Activated naive CD4-positive, alpha-beta T cell treated with anti-CD3 and anti-CD28 coated beads, Interleukin-2, amount 50 U/mL, for 72 hours (primary cell): ENCODE data around the gene ENO4. TPM values are rescaled to one million over a fixed set of nuclear protein-coding genes. Genes with fewer than 3 reads are reported as not detected.

Experiments
- ATAC-seq, 2 donors: fragments of 150-1000 bp; cut with Tn5 transposase; 2 replicates each; pipeline ENCODE4 v1.10.0; 2021; ENCODE audit warnings: mild to moderate bottlenecking in 2 of 2, moderate library complexity in 2 of 2
- DNase-seq, 2 donors: peaks; one replicate each; pipeline ENCODE4 v3.0.0; 2021 to 2022; ENCODE audit warnings: low spot score in 2 of 2
- H3K27ac Mint-ChIP-seq, 2 donors: one replicate each; pipeline ENCODE4 v1.8.0; 2022; ENCODE audit warnings: mild to moderate bottlenecking in 2 of 2, mixed read lengths in 2 of 2
- H3K36me3 Mint-ChIP-seq, 2 donors: one replicate each; pipeline ENCODE4 v1.8.0; 2022; ENCODE audit warnings: mixed read lengths in 2 of 2
- H3K9me3 Mint-ChIP-seq, 2 donors: one replicate each; pipeline ENCODE4 v1.8.0; 2022; ENCODE audit warnings: mixed read lengths in 2 of 2
- total RNA-seq, 2 donors: library from RNA; stranded (reverse); gene quantifications; one replicate each; pipeline ENCODE4 v1.2.3, GENCODE V29; 2022

Gene ENO4, protein sequence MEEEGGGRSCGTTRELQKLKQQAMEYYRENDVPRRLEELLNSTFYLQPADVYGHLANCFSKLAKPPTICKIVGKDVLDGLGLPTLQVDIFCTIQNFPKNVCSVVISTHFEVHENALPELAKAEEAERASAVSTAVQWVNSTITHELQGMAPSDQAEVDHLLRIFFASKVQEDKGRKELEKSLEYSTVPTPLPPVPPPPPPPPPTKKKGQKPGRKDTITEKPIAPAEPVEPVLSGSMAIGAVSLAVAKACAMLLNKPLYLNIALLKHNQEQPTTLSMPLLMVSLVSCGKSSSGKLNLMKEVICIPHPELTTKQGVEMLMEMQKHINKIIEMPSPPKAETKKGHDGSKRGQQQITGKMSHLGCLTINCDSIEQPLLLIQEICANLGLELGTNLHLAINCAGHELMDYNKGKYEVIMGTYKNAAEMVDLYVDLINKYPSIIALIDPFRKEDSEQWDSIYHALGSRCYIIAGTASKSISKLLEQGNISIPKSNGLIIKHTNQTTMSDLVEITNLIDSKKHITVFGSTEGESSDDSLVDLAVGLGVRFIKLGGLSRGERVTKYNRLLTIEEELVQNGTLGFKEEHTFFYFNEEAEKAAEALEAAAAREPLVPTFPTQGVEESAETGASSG
- not detected for total RNA-seq

DNA sequence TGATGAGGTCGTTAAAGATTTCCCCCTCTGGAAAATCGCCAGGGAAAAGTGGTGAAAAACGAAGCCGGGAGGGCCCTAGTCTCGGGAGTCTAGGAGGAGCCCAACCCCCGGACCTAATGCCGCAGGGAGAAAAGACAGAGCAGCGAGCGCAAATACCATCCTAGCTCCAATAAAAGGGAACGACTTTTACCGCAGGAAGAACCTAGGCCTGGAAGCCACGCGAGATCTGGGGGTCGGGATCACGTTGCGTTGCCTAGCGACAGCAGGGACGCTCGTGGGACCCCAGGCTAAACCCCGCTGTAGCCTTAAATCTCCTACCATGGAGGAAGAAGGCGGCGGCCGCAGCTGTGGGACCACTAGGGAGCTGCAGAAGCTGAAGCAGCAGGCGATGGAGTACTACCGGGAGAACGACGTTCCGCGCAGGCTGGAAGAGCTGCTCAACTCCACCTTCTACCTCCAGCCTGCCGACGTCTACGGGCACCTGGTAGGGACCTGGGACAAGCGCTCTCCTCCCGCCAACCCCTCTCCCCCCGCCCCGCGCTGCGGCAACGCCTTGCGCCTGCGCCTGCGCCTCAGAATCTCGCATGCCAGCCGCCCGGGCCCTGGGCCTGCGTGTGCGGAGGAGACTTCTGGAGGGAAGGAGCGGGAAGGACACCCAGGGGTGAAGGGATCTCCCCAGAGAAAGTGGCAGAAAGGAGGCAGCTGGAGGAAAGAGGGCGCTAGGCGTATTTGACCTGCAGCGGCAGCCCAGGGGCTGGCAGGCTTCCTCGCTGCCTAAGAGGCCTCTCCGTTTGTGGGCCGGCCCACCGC is at the start of gene ENO4:
Gene ENO4, plus strand, starts transcription at position 252 of the 810 bp plus-strand sequence. Its CDS starts 68 bp downstream, at position 320.
- no peak within 1 kb of the TSS for H3K27ac Mint-ChIP-seq
- peak in 1 of 2 donors; percentile 26 for DNase-seq
- peak in 1 of 2 donors; percentile 66 for ATAC-seq
- no peaks in the 10 kb centered on the region for H3K9me3 Mint-ChIP-seq
- H3K36me3 Mint-ChIP-seq, result peaks cover 0 to 19% of the 10 kb centered on the region in 2 donors

DNA sequence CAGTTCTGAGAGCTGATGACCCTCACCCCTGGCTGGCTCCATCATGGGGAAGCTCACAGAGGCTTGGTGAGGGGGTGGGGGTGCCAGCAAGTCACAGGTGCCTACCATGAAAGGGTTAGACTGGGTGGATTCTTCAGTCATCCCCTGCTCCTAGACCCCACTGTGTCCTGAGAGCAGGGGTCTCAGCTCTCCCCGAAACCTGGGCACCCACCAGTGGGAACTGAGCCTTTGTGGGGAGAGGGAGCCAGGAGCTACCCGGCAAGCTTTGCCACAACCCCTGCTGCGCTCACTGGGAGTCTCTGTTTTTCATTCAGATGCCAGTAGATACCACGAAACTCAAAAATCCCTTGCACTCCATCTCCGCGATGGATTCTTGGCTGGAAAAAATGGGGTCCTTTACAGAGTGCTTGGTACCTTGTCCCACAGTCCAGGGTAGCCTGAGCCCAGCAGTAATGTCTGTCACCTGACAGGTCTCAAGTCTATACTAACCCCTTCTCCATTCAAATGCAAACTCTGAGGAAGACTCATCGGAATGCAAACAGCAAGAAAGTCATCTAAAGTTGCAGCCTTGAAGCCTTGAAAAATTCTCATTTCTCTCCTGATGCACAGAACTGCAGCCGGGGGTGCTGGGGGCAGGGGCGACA is 48.9 kb upstream of the ENO4 start:
- Mint-ChIP-seq H3K27ac (no peak overlapping the region), H3K36me3 (no peaks in the 10 kb centered on the region), H3K9me3 (no peaks in the 10 kb centered on the region)
- ATAC-seq (no peak), DNase-seq (no peak)

DNA sequence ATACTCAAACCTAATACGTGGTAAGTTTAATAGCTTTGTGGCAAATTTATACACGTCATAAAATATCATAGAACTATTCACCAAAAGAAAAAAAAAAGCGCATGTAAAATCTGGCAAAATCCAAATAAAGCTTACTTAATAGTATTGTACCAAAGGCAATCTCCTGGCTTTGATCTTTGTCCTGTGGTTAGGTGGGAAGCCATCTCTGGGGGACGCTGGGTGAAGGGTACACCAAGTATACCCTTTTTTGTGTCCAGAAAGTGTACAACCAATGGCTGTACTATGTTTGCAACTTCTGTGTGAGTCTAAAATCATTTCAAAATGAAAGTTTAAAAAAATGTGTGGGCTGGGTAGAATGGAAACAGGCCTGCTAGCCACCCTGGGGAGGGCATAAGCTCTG is 47.6 kb upstream of the ENO4 start:
- Mint-ChIP-seq H3K27ac (no peak overlapping the region), H3K9me3 (no peaks in the 10 kb centered on the region), H3K36me3 (no peaks in the 10 kb centered on the region)
- DNase-seq (no peak), ATAC-seq (no peak)

DNA sequence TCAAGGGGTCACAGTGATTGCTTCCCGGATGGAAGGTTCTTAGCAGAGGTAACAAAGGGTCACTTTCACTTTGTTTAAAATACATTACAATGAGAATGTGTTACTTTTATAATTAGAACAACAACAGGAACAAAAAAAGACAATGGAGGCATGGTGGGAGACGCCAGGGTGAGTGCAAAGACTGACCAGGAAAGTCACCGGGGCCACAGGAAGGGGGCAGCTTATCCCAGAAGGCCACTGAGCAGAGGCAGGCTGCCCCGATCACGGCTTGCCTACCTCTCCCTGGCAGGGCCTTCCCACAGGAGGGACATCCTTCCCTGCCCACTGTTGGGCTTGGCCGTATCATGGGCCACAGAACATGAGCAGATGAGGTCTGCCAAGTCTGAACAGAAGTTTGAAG is 46.8 kb upstream of the ENO4 start:
- no peak for ATAC-seq
- no peaks in the 10 kb centered on the region for H3K36me3 Mint-ChIP-seq
- H3K27ac Mint-ChIP-seq, result no peak overlapping the region
- no peaks in the 10 kb centered on the region for H3K9me3 Mint-ChIP-seq
- DNase-seq, result no peak

DNA sequence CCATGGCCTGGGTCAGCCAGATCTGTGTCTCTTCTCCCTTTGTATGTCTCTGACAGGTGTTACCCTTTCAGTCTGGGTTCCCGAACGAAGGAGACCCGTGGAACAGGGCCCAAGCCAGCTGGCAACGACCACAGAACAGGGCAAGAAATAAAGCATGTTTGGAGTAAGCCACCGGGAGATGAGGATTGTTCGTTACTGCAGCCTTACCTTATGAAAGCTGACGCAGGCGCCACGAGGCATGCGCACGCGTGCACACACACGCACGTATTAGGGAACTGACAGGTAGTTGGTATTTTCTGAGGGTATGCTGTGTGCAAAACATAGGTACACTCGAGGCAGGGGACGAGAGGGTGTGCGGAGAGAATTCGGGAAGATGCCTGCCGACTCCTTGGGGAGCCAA is 46.4 kb upstream of the ENO4 start:
- ATAC-seq, result no peak
- H3K36me3 Mint-ChIP-seq, result no peaks in the 10 kb centered on the region
- no peak overlapping the region for H3K27ac Mint-ChIP-seq
- DNase-seq, result no peak
- H3K9me3 Mint-ChIP-seq, result no peaks in the 10 kb centered on the region

DNA sequence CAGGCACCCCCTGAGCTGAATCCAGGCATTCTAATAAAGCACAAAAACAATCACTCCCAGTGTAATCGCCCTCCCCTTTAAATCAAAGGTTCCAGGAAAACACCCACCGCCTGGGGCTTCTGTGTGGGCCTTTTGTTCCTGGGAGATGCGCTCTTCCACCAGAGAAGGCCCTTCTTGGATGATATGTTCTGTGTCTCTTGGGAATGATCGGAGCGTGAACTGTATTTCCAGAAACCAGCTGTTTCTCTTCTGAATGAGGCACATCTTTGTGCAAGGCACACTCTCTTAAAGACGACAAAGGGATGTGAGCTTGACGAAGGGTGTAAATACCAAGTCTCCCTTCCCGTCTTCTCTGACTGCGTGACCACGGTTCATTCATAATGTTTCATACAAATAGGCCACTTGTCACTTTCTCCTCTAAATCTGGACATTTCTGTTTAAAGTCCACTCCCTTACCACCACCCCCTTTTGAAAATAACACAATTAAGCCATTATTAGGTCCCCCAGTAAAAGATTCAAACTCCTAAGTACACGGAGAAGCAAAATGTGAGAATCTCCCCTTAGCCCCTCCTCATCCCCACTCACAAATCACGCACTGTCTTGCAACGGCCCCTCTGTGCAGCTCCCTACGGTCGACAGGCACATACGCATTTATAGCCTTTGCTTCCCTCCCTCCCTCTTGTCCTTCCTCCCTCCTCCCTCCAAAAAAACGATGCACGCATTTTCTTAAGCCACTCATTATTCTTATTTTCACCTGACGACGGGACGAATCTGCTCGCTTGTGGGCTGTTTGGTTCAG is 45.6 kb upstream of the ENO4 start:
- no peak for DNase-seq
- ATAC-seq, result no peak
- Mint-ChIP-seq H3K27ac (no peak overlapping the region), H3K9me3 (no peaks in the 10 kb centered on the region), H3K36me3 (no peaks in the 10 kb centered on the region)

DNA sequence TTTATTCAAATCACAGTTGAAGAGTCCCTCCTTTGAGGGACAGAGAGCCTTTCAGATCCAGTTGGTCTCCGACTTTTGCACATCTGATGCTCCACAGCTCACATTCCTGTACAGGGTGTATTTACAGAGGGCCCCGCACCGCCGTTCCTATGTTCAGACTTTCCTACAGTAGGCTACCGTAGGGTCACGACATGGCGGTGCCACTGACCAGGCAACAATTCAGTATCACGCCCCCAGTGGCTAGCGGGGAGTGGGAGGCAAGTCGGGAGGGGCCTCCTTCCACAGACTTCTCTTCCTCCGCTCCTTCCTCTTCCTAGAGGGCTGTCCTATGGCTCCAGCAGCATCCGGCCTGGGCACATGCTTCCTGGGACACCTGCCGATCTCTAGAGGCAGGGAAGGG is 40.6 kb upstream of the ENO4 start:
- ATAC-seq (no peak), DNase-seq (no peak)
- Mint-ChIP-seq H3K36me3 (peaks cover 0 to 8% of the 10 kb centered on the region in 2 donors), H3K27ac (no peak overlapping the region), H3K9me3 (no peaks in the 10 kb centered on the region)

DNA sequence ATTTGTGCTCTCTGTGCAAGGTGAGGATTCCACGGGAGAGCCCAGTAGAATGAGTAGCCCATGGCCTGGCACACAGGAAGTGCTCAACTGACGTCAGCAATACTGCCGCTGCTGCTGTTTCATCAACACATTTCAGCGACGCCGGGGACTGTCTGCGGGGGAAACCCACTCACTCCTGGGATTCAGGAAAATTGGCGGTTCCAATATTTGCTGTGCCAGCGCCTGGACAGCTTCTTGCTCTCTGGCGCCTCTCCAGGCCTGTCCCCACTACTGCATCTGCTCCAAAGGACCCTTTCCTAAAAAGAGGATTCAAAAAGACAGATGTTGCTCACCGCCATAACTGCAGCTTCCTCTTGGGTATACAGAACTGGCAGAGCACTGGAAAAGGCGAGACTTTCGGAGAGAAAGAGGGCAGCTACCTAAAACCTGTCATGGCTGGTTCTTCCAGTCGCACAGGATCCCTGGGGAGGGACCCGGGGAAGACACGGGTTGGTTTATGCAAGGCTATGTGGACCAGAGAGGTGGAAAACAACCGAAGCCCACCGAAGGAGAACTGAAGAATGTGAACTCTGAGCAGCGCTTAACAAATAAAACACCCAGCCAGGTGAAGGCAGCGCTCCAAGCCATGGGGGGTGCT is 39.7 kb upstream of the ENO4 start:
- Mint-ChIP-seq H3K27ac (no peak overlapping the region), H3K36me3 (peaks cover 0 to 8% of the 10 kb centered on the region in 2 donors), H3K9me3 (no peaks in the 10 kb centered on the region)
- ATAC-seq, result no peak
- no peak for DNase-seq

DNA sequence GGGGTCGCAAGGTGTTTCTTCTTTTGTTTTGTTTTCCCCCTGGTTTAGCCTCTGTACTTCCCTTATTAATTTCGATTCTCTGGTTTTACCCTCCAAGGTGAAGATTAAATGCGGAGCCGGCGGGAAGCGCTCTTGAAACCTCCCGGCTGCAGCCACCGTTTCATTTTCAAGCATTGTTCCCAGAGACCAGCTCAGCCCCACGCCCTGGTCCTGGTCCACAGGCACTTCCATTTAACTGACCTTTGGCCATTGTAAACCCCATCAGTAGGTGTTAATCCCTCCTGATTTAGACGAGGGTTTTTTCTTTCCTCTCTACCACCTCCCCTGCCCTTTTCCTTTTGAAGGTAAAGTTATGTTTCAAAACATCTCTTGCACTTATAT is 39.2 kb upstream of the ENO4 start:
- Mint-ChIP-seq H3K36me3 (peaks cover 0 to 8% of the 10 kb centered on the region in 2 donors), H3K9me3 (no peaks in the 10 kb centered on the region), H3K27ac (no peak overlapping the region)
- no peak for ATAC-seq
- no peak for DNase-seq

DNA sequence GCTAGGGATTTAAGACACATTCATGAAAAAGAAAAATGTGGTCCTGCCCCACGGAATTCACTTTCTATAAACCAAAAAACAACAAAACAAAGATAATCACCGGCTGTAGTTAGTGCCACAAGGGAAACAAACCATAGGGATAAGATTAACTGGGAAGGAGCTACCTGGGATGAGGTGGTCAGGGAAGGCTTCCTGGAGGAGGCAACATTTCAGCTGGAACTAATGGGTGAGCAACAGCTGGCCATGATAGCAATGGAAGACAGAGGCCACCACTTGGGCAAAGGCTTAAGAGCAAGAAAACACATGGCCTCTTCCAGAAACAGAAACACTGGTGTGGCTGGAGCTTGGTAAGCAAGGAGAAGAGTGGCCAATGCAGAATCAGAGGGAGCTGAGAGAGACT is 38.4 kb upstream of the ENO4 start:
- no peaks in the 10 kb centered on the region for H3K9me3 Mint-ChIP-seq
- peaks cover 0 to 8% of the 10 kb centered on the region in 2 donors for H3K36me3 Mint-ChIP-seq
- DNase-seq, result no peak
- no peak overlapping the region for H3K27ac Mint-ChIP-seq
- no peak for ATAC-seq

DNA sequence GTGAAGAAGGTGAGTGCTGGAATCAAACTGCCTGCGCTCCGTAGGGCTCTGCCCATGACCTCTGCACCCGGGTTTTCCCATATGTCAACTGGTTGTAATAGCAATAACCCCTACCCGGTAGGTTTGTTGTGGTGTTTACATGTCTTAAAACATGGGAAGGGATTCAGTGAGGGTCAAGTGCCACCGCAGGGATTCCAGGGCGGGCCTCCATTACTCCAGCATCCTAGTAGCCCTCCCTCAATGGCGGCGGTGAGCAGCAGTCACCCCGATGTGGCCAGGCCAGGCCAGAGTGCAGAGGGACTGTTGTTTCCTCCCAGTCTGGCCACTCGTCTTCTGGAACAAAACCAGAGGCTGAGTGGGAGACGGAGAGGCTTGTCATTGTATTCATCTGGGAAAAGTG is 37.6 kb upstream of the ENO4 start:
- Mint-ChIP-seq H3K9me3 (no peaks in the 10 kb centered on the region), H3K27ac (no peak overlapping the region), H3K36me3 (peaks cover 0 to 8% of the 10 kb centered on the region in 2 donors)
- ATAC-seq (no peak), DNase-seq (no peak)

DNA sequence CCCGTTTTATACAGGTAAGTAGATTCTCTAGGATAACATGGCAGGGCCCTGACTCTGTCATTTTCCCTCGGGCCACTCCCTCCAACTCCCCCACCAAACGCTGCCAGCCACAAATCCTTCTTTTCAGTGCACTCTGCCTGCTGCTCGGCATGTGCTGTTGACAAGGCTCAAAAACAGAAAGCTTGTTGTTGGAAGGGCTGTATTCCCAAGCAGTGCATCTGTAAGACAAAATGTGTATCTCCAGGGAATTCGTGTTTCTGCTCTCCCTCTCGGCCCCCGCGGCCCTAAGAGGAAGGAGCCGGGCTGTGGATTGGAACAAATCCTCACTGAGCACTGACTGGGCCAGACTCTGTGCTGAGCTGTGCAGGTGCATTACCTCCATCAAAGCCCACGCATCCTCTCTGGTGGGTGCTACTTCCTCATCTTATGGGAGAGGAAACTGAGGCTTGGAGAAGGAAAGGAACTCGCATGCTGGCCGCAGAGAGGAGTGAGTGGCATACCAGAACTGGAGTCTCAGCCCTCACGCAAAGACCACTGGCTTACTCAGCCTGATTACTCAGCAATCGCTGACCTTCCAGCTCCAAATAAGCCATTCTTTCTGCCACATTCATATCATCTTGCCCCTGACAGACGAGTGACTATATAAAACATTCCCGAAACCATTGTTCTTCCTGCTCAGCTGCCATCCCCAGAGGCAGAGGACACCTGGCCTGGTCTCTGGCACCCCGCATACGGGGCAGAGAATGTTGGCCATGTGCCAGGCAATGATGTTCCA is 33.5 kb upstream of the ENO4 start:
- no peaks in the 10 kb centered on the region for H3K36me3 Mint-ChIP-seq
- H3K9me3 Mint-ChIP-seq, result peaks cover 0 to 2% of the 10 kb centered on the region in 2 donors
- no peak overlapping the region for H3K27ac Mint-ChIP-seq
- ATAC-seq (no peak), DNase-seq (no peak)

DNA sequence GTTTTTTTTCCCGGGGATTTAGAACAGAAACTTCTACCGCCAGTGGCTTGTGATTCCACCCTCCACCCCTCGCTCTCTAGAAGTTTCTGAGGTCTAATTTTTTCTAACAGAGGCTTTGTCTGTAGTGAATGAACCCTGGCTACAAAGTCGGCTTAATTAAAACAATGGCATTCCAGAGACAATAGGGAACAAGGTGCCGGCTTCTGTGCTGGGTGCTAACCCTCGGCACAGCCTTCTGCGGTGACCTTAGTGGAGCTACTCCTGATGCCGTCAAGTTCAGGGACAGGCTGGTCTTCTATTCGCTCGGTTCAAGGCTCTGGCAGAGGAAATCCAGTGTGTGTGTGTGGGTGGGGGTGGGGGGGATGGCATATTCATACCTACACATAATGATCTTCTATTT is 32.1 kb upstream of the ENO4 start:
- no peak for ATAC-seq
- peaks cover 0 to 10% of the 10 kb centered on the region in 2 donors for H3K9me3 Mint-ChIP-seq

DNA sequence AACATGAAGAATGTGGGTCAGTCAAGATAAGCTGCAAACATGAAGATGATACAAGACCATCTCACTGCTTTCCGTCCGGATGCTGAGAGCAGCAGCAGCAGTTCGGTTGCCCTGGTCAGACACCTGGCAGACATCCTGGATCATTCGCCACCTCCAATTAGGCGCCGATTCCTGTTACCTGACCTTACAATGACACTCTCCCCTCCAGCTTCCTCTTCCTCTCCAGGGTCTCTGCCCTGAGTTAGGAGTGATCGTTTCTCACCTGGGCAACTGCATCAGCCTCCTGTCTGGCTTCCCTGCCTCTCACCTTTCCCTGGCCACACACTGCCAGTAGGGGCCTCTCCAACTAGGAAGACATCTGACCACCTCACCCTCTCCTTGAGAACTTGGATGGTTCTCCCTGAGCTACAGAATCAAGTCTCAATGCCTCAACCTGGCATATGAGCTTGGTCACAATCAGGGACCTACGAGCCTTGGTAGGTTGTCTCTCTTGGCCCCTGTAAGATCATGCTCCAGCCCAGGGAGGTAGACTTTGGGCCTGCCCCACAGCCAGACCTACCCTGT is 31.4 kb upstream of the ENO4 start:
- DNase-seq (no peak), ATAC-seq (no peak)
- Mint-ChIP-seq H3K36me3 (no peaks in the 10 kb centered on the region), H3K27ac (no peak overlapping the region), H3K9me3 (peaks cover 0 to 10% of the 10 kb centered on the region in 2 donors)

More for the DNA sequence above, 32.1 kb upstream of the ENO4 start:
- no peak overlapping the region for H3K27ac Mint-ChIP-seq
- DNase-seq, result no peak
- H3K36me3 Mint-ChIP-seq, result no peaks in the 10 kb centered on the region
